GM12875 (cell line): Measurements from ENCODE around the gene MPND.
A peak's percentile ranks its signal among the peaks of the same experiment; 100 is the strongest.

Experiments
- H3K4me3 ChIP-seq: one replicate; pipeline ENCODE4 v1.5.1; 2011; ENCODE audit warnings: low read depth, low read length, control low read depth
- TF ChIP-seq, protein P1 (sequence below): IDR thresholded peaks from 2 replicates; pipeline ENCODE4 v1.5.1; 2011; ENCODE audit warnings: low read depth, mild to moderate bottlenecking, control low read depth, inconsistent platforms, low read length, moderate library complexity, borderline replicate concordance; ENCODE audit not compliant: insufficient read depth

The MPND gene, protein sequence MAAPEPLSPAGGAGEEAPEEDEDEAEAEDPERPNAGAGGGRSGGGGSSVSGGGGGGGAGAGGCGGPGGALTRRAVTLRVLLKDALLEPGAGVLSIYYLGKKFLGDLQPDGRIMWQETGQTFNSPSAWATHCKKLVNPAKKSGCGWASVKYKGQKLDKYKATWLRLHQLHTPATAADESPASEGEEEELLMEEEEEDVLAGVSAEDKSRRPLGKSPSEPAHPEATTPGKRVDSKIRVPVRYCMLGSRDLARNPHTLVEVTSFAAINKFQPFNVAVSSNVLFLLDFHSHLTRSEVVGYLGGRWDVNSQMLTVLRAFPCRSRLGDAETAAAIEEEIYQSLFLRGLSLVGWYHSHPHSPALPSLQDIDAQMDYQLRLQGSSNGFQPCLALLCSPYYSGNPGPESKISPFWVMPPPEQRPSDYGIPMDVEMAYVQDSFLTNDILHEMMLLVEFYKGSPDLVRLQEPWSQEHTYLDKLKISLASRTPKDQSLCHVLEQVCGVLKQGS

GRCh38 chr19:4343370-4344307 lies at the start of gene MPND:
Gene MPND, plus strand, starts transcription at chr19:4343562. Its CDS starts 32 bp downstream, at chr19:4343594.
- TF ChIP-seq, protein P1, sequence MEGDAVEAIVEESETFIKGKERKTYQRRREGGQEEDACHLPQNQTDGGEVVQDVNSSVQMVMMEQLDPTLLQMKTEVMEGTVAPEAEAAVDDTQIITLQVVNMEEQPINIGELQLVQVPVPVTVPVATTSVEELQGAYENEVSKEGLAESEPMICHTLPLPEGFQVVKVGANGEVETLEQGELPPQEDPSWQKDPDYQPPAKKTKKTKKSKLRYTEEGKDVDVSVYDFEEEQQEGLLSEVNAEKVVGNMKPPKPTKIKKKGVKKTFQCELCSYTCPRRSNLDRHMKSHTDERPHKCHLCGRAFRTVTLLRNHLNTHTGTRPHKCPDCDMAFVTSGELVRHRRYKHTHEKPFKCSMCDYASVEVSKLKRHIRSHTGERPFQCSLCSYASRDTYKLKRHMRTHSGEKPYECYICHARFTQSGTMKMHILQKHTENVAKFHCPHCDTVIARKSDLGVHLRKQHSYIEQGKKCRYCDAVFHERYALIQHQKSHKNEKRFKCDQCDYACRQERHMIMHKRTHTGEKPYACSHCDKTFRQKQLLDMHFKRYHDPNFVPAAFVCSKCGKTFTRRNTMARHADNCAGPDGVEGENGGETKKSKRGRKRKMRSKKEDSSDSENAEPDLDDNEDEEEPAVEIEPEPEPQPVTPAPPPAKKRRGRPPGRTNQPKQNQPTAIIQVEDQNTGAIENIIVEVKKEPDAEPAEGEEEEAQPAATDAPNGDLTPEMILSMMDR, result no peak
- peak within 1 kb of the TSS; percentile 68 for H3K4me3 ChIP-seq

- TF ChIP-seq, protein P1, result no peak
- H3K4me3 ChIP-seq, result no peak overlapping the region
These were observed 49.0 kb upstream of the MPND start for GRCh38 chr19:4294389-4294788.

DNA sequence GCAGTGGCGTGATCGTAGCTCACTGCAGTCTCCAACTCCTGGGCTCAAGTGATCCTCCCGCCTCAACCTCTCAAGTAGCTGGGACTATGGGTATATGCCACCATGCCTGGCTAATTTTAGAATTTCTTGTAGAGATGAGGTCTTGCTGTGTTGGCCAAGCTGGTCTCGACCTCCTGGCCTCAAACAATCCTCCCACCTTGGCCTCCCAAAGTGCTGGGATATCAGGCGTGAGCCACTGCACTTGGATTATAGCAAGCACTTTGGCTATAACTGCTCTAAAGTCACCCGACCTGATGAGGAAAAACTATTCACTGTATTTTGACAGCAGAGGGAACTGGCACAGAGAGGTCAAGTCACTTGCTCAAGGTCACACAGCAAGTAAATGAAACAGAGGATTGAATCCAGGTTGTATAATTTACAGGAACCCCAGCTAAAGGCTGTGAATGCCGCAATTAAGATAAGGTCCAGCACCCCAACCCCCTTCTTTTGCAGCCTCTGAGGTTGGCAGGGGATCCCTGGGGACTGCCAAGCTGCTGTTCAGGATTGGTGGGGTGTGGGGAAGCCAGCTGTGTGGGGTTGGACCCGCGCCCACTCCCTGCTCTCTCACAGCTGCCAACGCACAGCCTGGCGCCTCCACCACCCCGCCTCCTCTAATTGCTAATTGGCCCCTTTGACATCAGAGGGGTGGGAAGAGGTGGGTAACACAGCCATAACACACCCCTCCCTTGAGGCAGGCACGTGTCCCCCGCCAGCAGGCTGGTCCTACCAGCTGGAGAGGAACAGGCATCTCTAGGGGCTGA lies 47.2 kb upstream of the MPND start:
- TF ChIP-seq, protein P1, result no peak

GRCh38 chr19:4297901-4298809 lies 45.2 kb upstream of the MPND start:
- TF ChIP-seq, protein P1, result no peak

More for the DNA sequence above, 47.2 kb upstream of the MPND start:
- no peak overlapping the region for H3K4me3 ChIP-seq

GRCh38 chr19:4298810-4299550 lies 44.4 kb upstream of the MPND start:
- TF ChIP-seq, protein P1, result no peak

More at GRCh38 chr19:4297901-4298809, 45.2 kb upstream of the MPND start:
- H3K4me3 ChIP-seq, result no peak overlapping the region

More at GRCh38 chr19:4298810-4299550, 44.4 kb upstream of the MPND start:
- H3K4me3 ChIP-seq, result no peak overlapping the region
